Measurements from ENCODE around the gene MDH1B.

Gene MDH1B

DNA sequence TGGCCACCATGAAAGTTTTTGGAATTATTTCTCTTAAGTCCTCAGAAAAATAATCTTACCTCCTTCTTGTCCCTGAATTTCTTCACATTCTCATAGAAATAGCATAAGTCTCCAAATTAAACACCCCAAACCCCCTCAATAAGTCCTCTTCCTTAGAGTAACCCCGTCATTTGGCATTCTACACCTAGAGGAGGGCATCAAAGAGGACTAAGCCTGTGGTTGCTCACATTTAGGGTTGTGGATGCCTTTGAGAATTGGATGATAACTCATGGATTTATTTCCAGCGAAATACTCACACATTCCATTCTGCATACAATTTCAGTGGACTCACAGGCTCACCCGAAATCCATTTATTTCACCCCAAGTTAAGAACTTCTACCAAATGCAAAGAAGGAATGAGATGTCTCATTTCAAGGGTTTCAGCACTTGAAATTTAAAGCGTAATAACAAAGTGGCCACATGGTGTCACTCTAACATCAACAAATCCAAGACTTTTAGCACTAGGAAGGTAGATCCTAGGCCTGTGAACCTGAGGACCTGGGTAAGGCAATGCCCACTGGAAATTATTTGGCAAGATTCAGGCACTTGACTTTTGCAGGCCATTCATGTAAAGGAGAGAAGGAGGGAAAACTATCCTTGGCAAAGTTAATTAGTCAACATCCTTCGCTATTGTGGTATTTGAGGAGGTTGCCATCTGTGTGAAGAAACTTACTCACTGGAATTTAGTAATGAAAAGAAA is 71.6 kb downstream of the MDH1B start:
- peak; percentile 69 for DNase-seq (ENCODE audit: low spot score)

DNA sequence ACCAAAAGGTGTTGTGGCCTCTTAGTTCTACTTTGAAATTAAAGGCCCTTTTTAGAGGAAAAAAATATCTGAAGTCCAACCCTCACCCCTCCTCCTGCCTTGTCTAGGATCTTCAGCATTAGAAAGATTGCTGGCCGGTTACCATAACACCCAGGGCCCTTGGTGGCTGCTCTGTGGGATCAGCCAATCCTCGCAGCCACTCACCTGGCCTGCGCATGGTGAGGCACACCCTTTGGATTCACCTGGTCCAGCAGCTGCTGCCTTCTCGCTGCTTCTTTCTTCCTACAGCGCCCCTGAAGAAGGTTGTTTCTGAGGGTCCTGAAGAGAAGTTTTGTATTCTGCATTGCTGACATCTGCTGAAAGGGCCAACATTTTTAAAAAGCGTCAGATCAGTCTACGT is 72.2 kb downstream of the MDH1B start:
- no peak for DNase-seq (ENCODE audit: low spot score)

DNA sequence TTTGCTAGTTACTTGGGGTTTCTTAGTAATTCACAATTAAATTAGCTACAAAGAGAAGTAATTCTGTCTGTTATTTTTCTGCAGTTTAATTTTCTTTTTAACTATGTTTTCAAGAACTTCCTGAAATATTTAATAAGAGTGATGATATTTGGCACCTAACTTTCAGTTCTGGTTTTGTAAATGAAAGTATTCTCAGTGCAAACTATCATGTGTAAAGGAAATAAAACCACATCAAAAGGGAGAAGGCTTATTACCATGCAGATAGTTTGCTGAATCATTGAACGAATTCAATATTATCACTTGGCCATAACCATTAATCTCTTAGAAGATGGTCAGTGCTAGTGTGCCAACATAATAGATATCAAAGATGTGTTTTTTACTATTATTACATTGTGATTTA is 76.1 kb downstream of the MDH1B start:
- no peak for DNase-seq (ENCODE audit: low spot score)

DNA sequence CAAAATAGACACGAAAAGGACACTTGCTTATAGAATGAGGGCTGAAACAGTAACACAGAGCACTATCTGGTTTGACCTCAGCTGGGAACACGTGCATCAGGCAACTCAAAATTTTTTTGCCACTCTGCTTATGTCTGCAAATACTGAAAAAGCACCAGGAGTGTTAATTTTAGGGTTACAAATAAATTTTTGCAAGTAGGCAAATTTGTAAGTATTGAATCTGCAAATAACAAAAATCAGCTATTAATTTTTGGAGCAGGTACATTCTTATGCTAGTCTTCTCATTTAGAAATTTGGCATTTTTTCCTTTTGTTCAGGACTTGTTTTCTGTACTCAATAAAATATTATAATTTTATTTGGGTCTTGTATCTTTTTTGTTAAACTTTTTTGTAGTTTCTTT is 76.7 kb downstream of the MDH1B start:
- no peak for DNase-seq (ENCODE audit: low spot score)
